Femur (tissue), 1 donor: Measurements from ENCODE around the gene ARL15.

Experiments
- DNase-seq: peaks from one replicate; pipeline ENCODE4 v3.0.0-alpha.2; 2017

The ARL15 gene

DNA sequence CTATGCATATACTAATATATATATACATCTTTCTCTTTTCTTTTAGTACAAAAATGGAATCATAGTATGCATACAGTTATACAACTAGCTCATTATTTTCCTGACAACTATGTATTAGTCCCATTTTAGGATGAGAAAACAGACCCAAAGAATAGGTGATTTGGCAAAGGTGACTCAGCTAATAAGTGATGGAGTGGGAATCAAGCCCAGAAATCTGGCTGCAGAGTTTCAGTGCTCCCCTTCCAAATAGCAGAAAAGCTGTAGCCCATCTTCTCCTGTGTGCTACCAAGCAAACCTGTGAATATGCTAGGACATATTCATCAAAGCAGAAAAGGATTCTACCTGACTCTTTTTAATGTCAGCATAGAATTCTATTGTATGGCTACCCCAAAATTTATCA, 114.7 kb downstream of the ARL15 start:
- DNase-seq = no peak

DNA sequence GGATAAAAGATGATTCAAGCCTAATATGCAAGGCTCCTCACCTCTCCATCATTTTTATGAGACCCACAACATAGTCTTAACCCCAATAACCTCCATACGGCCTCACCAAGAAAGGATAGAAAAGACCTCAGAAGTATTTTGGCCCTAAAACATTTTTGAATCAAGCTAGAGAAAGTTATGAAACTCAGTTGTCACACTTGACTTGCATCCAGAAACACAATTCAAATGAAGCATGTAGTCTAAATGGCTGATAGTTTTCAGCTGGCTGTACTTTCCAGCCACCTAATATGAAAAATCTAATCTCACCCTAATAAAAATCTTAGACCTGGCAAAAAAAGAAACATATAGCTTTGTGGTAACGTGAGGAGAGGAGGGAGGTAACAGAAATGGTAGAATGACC, 116.1 kb downstream of the ARL15 start:
- no peak for DNase-seq

DNA sequence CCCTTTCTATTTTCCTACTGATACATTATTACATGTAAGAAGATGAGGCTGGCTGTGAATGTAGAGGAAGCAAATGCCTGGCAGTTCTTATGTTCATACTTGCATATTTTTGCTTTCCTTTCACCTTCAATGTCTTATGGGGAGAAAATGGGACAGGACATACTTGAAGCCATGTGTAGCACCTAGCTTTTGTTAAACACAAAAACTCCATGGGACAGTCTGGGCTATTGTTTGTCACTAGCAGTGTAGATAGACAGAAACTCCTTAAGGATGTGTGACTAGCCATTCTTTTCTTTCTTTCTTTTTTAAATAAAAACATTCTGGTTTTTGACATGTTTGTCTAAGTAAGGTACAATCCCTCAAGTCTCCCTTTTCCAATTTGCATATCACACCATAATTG, 122.7 kb downstream of the ARL15 start:
- DNase-seq = no peak

DNA sequence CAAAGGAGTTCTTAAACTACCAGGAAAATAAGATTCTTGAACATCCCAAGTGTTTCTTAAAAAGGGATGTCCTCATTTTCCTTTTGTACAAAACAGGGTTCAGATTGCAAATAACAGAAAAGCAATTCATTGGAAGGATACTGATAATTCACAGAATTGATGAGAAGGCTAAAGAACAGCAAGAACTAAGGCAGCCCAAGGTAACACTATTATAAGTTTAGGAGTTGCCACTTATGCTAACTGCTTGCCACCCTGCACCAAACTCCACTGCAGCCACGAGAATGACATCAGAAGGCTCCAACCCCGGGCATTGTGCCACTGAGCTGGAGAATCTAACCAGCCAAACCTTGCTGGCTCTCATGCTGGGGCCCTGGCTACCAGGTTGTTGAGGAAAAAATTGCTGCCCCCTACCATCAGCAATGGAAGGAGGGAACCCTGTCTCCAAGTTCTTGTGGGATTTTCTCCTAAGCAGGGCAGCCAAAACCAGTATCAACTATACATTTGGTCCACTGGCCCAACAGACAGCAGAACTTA, 123.4 kb downstream of the ARL15 start:
- DNase-seq = no peak

DNA sequence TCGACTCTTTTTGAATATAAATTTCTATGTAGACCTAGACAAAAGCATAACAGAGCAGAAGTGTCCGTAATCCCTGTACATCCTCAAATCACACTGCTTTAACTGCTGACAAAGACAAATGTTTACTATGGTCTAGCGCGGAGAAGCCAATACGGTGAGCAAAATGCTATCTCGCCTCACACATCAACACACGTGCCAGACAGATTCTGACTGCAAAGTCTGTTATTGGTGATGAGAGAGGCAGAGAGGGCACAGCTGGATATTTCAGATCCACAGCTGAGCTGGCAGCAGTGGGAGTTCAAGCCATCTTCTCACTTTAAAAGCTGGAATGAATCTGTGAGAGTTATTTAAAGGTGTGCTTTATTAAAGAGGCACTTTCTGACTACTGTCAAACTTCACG, 124.3 kb downstream of the ARL15 start:
- no peak for DNase-seq

DNA sequence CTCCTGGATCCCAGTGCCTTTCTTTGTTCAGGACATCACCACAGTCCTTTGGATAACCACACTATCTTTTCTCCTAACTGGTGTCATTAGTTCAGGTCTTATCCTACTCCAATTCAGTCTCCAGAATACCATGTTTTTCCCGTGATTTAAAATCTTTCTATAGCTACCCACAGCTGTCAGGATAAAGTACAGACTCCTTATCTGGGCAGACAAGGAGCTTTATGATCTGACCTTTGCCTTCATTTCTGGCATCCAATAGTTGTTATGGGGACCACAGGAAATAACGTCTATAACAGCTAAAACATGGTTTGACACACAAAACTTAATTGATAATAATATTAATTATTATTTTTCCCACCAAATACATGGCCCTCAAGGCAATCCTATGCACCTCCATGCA, 125.6 kb downstream of the ARL15 start:
- DNase-seq = no peak

DNA sequence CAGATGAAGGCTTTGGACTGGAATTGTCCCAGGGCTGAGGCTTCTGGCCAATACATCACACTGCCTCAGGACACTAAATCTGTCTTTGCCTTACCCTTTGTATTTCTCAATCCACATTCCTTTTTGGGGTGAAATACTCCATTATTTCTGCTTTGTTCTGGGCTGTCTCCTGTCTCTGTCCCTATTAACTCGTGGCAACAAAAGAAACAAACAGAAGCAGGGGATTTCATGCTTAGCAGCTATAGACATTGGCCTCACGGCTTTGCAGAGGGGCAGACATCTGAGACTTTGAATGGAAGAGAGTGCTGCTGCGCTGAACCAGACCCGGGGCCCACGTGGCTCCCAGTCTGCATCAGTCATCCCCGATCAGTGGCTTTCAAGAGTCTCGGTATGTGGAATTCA, 129.7 kb downstream of the ARL15 start:
- DNase-seq = no peak

DNA sequence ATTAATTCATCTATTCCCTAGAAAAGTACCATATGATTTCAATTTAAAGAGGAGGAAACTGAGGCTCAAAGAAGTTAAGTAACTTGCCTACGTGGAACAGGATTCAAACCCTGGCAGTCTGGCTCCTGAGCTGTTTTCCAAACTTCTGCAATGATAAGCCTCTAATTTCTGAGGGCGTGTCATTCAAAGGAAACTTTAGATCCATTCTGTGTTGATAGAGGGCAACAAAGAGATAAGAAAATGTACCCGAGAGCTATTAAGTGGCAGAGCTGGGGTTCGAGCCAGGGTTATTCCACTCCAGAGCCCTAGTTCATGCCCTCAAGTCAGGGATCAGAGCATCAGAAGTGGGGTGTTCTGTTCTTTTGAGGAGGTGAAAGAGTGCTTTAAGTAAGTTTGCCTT, 131.4 kb downstream of the ARL15 start:
- DNase-seq = no peak

DNA sequence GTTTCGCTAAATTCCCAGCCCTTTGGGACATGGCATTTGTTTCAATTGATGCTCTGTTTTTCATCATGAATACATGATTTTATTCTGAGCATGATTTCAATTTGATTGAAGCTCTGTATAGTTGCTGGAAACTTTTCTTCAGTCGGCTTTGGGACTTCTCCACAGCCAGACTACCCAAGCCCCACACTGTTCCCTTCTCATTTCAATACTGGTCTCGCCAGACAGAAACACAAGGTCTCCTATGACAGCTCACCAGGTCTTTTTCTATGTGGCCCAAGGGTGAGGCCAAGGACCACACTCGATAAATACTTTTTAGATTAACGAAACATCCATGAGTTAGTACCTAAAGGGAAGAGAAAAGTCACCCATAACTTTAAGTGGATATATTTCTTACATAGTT, 132.2 kb downstream of the ARL15 start:
- no peak for DNase-seq

DNA sequence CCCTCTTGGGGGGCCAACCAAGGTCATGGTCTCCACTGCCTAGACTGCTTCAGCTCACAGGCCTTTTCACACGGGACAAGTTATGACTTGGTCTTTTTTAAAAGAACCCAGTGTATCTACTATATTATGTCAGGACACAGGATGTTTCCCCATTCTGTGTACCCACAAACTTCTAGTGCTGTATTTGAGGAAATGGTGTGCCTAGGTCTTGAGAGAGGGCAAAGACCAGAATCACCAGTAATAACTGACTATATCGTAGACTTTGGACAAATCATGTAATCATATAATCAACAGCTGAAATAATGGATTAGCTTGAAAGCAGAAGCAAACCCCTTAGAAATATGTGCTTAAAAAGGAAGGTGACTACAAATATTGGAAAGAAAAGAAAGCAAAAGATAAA, 133.3 kb downstream of the ARL15 start:
- no peak for DNase-seq

DNA sequence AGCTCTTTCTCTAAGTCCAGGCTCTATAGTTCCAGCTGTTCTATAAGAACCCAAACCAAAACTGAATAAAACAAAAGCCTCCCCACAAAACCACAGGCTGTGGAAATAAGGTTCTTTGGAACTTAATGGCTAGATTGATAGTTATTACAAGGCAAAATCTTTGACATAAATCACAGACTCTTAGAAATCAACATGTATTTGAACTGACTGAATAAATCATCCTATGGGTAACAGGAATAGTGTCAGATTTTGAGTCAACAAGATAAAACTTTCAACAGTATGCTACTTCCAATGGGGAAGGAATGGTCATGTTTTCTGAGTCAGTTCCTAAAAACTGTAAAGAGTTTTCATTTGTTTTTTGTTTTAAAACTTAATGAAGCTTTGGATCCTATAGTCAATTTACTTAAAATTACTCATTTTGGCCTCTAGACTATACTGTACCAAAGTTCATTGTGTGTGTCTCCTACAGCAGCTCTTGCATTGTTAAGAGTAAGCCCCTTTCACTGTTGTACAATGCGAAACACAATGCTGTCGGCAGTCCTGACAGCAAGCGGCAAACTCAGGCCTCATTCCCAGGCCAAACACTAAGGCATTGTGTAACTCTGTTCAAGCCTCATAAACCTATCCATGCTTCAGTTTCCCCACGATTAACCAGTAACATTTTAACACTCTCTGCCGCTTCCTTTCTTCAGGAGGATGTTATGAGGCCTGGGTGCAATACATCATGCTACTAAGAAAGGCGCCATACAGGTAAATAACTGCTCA, 134.1 kb downstream of the ARL15 start:
- DNase-seq = no peak

DNA sequence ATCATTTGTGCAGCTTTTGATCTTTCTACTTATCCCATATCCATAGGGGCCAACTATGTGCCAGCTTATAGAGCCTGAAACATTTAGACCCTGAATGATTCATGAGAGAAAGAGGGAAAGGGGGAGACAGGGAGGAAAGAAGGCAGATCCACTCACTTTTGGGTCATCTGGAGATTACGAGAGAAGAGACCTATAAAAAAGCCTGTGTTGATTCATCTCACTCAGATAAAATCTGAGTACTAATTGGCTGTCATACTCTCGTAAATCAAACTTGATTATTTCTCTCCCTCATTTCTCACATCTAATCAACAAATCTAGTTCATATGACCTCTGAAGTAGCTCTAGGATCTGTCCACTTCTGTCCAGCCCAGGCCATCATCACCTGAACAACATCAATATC, 137.1 kb downstream of the ARL15 start:
- DNase-seq = no peak

DNA sequence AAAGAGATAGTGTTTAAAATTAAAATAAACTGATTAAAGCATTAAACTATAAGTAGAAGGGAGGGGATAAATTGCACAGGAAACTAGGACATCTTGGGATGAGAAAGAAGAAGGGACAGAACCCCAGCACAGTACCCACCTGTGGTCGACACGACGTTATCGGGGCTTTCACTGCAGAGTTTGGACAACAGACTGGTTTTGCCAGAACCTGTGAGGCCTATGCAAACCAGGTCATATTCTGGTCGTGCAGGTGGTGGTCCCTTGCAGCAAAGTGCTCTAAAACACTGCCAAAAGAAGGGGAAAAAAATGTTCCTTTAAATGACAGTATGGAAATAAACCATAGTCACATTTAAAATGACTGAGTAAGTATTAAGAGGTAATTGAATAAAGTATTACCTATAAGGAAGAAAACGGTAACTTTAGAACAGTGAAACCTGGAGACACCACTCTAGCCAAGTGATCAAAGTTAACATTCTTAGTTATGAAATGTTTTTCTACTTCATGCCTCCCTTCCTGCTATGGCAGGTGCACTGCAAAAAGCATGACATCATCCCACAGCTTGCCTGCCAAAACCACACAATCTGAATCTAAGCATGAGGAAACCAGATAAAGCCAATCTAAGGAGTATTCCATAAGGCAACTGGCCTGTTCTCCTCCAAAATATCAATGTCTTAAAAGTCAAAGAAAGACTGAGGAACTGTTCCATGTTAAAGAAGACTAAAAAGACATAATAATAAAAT, 138.6 kb downstream of the ARL15 start:
- no peak for DNase-seq

DNA sequence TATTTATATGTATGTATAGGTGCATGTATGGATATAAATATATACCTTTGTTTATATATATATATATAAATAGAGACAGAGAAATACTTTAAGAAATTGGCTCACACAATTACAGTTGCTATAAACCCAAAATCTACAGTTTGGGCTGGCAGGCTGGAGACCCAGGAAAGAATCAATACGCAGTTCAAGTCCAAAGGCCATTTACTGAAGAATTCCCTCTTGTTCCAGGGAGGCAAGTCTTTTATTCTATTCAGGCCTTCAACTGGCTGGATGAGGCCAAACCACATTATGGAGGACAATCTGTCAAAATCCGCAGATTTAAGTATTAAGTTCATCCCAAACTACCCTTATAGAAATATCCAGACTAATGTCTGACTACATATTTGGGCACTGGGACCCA, 144.7 kb downstream of the ARL15 start:
- DNase-seq = no peak

DNA sequence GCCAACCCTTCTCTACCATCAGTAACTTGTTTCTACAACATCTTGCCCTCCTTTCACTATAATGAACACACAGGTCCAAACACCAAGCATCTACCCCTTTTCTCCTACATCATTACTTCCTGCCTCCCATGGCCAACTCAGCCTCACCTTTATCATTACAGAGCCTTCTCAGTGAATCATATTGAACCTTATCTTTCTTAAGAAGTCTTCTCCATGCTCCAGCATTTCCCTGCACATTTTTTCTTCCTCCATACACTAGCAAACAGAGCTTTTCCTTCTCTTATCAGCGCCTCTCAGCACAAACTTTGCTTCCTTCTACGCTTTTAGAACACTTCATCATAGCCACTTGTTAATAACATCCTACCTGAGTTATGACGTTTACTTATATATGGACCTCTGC, 148.2 kb downstream of the ARL15 start:
- no peak for DNase-seq

DNA sequence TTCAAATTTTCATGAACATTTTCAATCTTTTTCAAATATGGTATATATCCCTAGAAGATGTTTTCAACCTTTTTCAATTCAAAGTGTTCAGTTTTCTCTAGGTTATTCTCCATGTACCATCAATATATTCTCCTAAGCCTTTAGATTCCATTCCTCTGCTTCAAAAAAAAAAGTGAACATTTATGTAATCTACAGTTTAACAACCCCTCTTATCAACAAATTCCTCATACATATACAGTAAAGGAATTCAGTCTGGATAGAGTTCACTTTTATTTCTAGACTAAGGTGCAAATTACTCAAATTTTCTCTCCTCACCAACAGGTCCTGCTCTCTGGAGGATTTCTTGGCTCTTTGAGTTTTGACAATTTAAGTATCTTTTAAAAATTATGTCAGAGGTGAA, 150.0 kb downstream of the ARL15 start:
- no peak for DNase-seq

DNA sequence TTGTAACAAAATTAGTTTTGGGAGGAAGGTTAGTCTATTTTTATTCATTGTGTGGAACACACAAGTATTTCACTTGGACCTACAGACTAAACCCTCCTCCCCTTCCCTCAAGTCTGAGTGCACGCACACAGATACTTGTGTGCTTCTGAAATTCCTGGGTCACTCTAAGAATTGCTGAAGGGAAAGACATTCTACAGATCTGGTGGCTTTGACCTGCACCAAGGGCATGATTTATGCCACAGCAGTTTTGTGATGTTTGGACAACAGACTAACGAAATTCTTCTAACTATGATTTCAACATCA, 150.5 kb downstream of the ARL15 start:
- peak; percentile 19 for DNase-seq

DNA sequence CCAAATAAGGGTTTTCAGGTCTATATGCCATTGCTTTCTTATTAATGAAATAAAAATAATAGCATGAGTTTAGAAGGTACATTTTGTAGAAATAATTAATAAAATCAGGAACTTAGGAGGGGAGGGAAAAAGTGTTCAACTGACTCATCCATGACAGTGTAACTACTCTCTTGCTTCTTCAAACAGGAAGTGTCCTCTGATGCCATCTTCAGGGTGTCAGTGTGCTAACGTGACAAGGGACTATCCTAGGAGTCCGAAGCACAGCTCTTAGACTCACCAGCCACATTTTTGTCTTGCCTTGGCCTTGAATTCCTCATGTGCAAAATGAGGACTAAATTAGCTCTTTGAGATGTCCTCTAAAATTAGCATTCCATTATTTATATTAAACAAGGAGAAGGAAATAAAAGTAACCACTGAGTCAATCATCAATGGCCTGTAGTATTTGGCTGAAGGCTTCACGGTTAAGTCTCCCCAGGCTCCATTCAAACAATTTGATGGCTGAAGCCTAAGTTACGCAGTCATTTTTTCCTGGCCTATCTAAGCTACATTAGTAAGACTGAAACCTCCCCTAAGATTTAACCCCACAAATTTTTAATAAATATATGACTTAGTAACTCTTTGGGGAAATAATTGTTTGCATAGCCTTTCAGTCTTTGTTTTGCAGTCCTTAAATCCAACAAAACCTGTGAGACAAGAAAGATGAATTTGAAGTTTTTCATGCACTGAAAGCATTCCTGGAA, 151.1 kb downstream of the ARL15 start:
- peak; percentile 34 for DNase-seq

DNA sequence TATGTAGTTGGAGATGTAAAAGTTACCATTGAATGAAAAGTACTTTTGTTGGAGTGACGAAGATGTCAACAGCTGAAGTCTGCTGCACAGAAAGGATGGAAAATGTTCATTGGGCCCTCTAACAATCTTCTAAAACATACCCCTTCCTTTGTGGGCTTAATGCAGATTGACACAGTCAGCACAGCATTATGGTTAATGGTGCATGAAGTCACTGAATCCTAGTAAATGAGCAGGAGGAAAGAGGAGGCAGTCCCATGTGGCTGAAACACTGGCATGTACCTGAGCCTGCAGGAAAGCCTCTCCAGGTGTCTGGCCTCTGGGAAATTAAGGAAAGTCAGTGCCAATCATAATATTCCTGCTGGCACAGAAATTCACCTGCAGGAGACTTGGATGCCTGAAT, 153.8 kb downstream of the ARL15 start:
- DNase-seq = no peak

DNA sequence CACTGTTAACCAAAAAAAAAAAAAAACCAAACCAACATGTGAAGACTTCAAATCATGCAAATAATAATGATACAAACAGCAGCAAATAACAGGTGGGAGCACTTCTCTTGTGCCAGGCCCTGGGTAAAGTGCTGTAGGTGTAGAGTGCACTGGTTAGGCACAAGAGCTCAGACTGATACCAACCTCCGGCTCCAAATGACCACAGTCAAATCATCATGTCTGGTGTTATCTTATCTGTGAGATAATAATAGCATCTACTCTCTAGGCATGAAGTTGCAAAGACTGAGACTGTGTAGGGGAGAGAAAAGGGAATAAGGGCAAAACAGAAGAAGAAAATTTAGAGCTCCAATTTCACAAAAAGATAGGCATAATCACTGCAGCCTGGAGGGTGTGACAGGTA, 159.5 kb downstream of the ARL15 start:
- DNase-seq = no peak

DNA sequence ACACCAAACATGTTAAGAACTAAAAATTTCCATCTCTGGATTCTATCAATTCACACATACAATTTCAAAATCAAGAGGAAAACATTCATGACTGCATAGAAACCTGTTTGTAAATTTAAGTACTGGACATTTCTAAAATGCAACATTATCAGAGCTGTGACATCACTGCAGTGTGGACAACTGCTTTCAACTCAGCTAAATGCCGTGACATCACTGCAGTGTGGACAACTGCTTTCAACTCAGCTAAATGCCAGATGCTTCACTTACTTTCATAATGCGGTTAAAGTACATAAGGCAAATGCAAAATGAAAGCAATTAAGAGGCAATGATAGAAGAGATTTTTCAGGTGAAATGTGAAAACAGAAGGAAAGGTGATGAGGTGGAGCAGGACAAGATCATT, 161.5 kb downstream of the ARL15 start:
- no peak for DNase-seq

DNA sequence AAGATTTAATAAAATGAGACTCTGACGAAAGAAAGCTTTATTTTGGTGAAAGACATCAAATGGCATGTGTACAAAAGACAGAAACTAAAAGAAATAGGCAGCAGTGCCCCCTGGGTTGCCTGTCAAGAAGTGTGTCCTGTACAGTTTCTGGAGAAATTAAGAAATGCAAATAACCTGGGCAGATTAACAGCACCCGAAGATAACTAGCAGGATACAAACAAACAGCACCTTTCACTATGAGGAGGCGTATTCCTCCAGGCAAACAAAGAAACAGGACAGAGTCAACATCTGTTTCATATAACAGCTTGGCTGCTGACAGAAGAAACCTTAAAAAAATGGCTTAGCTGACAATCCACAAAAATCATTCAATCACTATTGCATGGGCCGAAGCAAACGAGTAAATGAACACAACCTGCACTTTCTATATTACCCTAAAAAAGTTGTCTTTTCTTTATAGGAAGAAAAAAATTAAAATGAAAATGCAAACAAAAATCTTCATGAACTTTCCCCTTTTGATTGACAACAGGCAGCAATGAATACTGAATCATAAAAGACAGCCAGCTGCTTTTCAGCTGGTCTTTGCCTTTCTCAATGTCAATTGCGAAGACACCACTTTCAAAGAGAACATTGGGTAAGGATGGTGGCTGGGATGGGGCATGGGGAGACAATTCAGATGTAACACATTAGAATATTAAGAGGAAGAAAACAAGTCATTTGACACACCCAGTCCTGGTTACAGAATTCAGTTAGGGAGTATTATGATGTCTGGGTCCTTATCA, 162.1 kb downstream of the ARL15 start:
- no peak for DNase-seq

DNA sequence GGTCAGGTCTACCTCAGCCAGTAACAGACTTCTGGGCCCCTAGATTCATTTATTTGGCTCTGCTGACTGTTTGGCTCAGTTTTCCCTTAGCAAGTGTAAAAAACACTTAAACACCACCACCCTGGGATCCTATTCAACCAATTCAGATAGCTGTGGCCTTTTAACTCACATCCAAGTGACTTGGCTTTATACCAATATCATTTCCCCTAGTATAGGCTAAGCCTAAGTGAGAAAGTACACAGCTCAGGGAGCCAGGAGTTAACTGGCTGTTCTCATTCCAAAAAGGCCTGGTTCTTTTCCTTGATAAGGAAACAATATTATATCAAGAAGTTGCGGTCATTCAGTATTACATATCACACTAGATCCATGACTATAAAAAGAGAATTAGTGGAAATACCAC, 163.5 kb downstream of the ARL15 start:
- DNase-seq = peak; percentile 20
